ENCODE data around the gene TGFBR1.

GRCh38 chr9:99056886-99057664 lies 47.8 kb upstream of the TGFBR1 start:
- TF ChIP-seq CTCF (conservative IDR thresholded peaks at IDR 0.05; ENCODE audit: low read length), result no peak
- no peak for TF ChIP-seq EZH2phosphoT487 (IDR thresholded peaks at IDR 0.05; ENCODE audit: borderline replicate concordance)

Data from Loucy (cell line).